Measurements from ENCODE around the gene BACH2.

The BACH2 gene

GRCh38 chr6:90101403-90101802 lies 195.2 kb downstream of the BACH2 start:
- peaks cover 27% of the 10 kb centered on the region for H3K4me1 Mint-ChIP-seq
- DNase-seq: no peak
- peaks cover 3% of the 10 kb centered on the region for H3K27me3 Mint-ChIP-seq (ENCODE audit: low read depth, poor library complexity)
- TF ChIP-seq CTCF (IDR thresholded peaks at IDR 0.05): no peak
- H3K36me3 Mint-ChIP-seq (ENCODE audit: low read depth): peaks cover 13% of the 10 kb centered on the region
- peaks cover 9% of the 10 kb centered on the region for H3K9me3 Mint-ChIP-seq
- H3K4me3 Mint-ChIP-seq: no peak overlapping the region
- no peak overlapping the region for H3K27ac Mint-ChIP-seq

GRCh38 chr6:90100059-90100665 lies 196.5 kb downstream of the BACH2 start:
- H3K27me3 Mint-ChIP-seq (ENCODE audit: low read depth, poor library complexity): peaks cover 3% of the 10 kb centered on the region
- H3K9me3 Mint-ChIP-seq: peaks cover 9% of the 10 kb centered on the region
- no peak overlapping the region for H3K27ac Mint-ChIP-seq
- peaks cover 27% of the 10 kb centered on the region for H3K4me1 Mint-ChIP-seq
- peaks cover 13% of the 10 kb centered on the region for H3K36me3 Mint-ChIP-seq (ENCODE audit: low read depth)
- TF ChIP-seq CTCF (IDR thresholded peaks at IDR 0.05): no peak
- no peak overlapping the region for H3K4me3 Mint-ChIP-seq
- no peak for DNase-seq

- peaks cover 9% of the 10 kb centered on the region for H3K9me3 Mint-ChIP-seq
- DNase-seq: no peak
- no peak overlapping the region for H3K27ac Mint-ChIP-seq
- peaks cover 13% of the 10 kb centered on the region for H3K36me3 Mint-ChIP-seq (ENCODE audit: low read depth)
- H3K4me1 Mint-ChIP-seq: peaks cover 23% of the 10 kb centered on the region
- TF ChIP-seq CTCF (IDR thresholded peaks at IDR 0.05): no peak
- H3K4me3 Mint-ChIP-seq: no peak overlapping the region
- peaks cover 3% of the 10 kb centered on the region for H3K27me3 Mint-ChIP-seq (ENCODE audit: low read depth, poor library complexity)
Observed at GRCh38 chr6:90098627-90099026, 198.0 kb downstream of the BACH2 start.

- no peak for DNase-seq
- Mint-ChIP-seq H3K4me1 (peaks cover 18% of the 10 kb centered on the region), H3K27ac (no peak overlapping the region), H3K9me3 (peaks cover 9% of the 10 kb centered on the region), H3K36me3 (ENCODE audit: low read depth) (peaks cover 13% of the 10 kb centered on the region), H3K27me3 (ENCODE audit: low read depth, poor library complexity) (peaks cover 3% of the 10 kb centered on the region), H3K4me3 (no peak overlapping the region)
- TF ChIP-seq CTCF (IDR thresholded peaks at IDR 0.05): no peak
Observed at GRCh38 chr6:90098001-90098531, 198.6 kb downstream of the BACH2 start.

- DNase-seq: no peak
- Mint-ChIP-seq H3K4me1 (peaks cover 15% of the 10 kb centered on the region), H3K36me3 (ENCODE audit: low read depth) (peaks cover 13% of the 10 kb centered on the region), H3K9me3 (peaks cover 9% of the 10 kb centered on the region), H3K27ac (no peak overlapping the region), H3K4me3 (no peak overlapping the region), H3K27me3 (ENCODE audit: low read depth, poor library complexity) (peaks cover 3% of the 10 kb centered on the region)
- no peak for TF ChIP-seq CTCF (IDR thresholded peaks at IDR 0.05)
Observed at GRCh38 chr6:90097356-90097755, 199.3 kb downstream of the BACH2 start.

GRCh38 chr6:90096818-90097217 lies 199.8 kb downstream of the BACH2 start:
- H3K27ac Mint-ChIP-seq: no peak overlapping the region
- H3K27me3 Mint-ChIP-seq (ENCODE audit: low read depth, poor library complexity): peaks cover 3% of the 10 kb centered on the region
- no peak for DNase-seq
- H3K36me3 Mint-ChIP-seq (ENCODE audit: low read depth): peaks cover 13% of the 10 kb centered on the region
- H3K4me3 Mint-ChIP-seq: no peak overlapping the region
- H3K9me3 Mint-ChIP-seq: peaks cover 9% of the 10 kb centered on the region
- no peak for TF ChIP-seq CTCF (IDR thresholded peaks at IDR 0.05)
- peaks cover 15% of the 10 kb centered on the region for H3K4me1 Mint-ChIP-seq

Measured in nephron progenitor cell (in vitro differentiated cells).